HL-60 (cell line): ENCODE data around the gene PDK2.

Experiments used
- DNase-seq, 2 experiments: peaks; one replicate each; pipeline ENCODE4 v3.0.0-alpha.2; 2010 to 2020; ENCODE audit warnings: low read depth in 1 of 2, low spot score in 1 of 2
- H3K27ac ChIP-seq: fragments of 250-450 bp; sonication (Bioruptor Pico); replicated peaks from 2 replicates; pipeline ENCODE4 v1.5.1; 2020; ENCODE audit warnings: mild to moderate bottlenecking, moderate library complexity
- H3K27me3 ChIP-seq: fragments of 250-450 bp; sonication (Bioruptor Pico); 2 replicates; pipeline ENCODE4 v1.5.1; 2021; ENCODE audit warnings: mild to moderate bottlenecking, moderate library complexity; ENCODE audit not compliant: insufficient read depth, poor library complexity, severe bottlenecking
- H3K4me3 ChIP-seq: replicated peaks from 2 replicates; pipeline ENCODE4 v1.5.1; 2011; ENCODE audit warnings: mild to moderate bottlenecking, control low read depth, low read length; ENCODE audit not compliant: insufficient read depth
- GABPA ChIP-seq: IDR thresholded peaks from 2 replicates; pipeline ENCODE4 v1.6.1; 2012; ENCODE audit warnings: low read depth
- POLR2AphosphoS5 ChIP-seq: IDR thresholded peaks from 2 replicates; pipeline ENCODE4 v1.6.1; 2012; ENCODE audit warnings: low read depth
- SPI1 ChIP-seq: IDR thresholded peaks from 2 replicates; pipeline ENCODE4 v1.6.1; 2012; ENCODE audit warnings: low read depth, mild to moderate bottlenecking, borderline replicate concordance
- TF ChIP-seq, protein P1 (sequence below): IDR thresholded peaks from one replicate; pipeline ENCODE4 v1.5.1; 2011; ENCODE audit warnings: low read length, control low read depth, inconsistent platforms; ENCODE audit not compliant: insufficient read depth
- TF ChIP-seq, protein P2 (sequence below): IDR thresholded peaks from 2 replicates; pipeline ENCODE4 v1.6.1; 2012; ENCODE audit warnings: low read depth; ENCODE audit not compliant: insufficient replicate concordance

The PDK2 gene

DNA sequence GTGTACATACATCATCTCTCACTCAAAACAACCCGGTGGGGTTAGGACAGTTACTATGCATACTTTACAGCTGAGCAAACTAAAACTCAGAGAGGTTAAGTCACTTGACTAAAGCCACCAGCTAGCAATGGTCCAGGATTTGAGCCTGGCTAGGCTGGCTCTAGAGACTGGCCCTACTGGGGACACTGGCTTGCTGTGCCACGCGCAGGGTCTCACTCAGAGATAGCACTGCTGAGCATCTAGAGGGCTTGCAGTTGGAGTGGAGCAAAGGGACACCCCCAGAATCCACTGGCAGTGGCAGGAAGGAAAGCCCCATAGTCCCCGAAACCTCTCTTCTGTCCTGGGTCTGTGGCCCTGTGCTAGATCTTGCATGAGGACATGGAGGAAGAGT, 23.7 kb downstream of the PDK2 start:
- no peak for DNase-seq
- H3K27ac ChIP-seq = no peak overlapping the region
- H3K4me3 ChIP-seq = no peak overlapping the region
- peaks cover 57% of the 10 kb centered on the region for H3K27me3 ChIP-seq
- TF ChIP-seq, protein P1, sequence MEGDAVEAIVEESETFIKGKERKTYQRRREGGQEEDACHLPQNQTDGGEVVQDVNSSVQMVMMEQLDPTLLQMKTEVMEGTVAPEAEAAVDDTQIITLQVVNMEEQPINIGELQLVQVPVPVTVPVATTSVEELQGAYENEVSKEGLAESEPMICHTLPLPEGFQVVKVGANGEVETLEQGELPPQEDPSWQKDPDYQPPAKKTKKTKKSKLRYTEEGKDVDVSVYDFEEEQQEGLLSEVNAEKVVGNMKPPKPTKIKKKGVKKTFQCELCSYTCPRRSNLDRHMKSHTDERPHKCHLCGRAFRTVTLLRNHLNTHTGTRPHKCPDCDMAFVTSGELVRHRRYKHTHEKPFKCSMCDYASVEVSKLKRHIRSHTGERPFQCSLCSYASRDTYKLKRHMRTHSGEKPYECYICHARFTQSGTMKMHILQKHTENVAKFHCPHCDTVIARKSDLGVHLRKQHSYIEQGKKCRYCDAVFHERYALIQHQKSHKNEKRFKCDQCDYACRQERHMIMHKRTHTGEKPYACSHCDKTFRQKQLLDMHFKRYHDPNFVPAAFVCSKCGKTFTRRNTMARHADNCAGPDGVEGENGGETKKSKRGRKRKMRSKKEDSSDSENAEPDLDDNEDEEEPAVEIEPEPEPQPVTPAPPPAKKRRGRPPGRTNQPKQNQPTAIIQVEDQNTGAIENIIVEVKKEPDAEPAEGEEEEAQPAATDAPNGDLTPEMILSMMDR = no peak
- TF ChIP-seq SPI1 = no peak
- TF ChIP-seq, protein P2, sequence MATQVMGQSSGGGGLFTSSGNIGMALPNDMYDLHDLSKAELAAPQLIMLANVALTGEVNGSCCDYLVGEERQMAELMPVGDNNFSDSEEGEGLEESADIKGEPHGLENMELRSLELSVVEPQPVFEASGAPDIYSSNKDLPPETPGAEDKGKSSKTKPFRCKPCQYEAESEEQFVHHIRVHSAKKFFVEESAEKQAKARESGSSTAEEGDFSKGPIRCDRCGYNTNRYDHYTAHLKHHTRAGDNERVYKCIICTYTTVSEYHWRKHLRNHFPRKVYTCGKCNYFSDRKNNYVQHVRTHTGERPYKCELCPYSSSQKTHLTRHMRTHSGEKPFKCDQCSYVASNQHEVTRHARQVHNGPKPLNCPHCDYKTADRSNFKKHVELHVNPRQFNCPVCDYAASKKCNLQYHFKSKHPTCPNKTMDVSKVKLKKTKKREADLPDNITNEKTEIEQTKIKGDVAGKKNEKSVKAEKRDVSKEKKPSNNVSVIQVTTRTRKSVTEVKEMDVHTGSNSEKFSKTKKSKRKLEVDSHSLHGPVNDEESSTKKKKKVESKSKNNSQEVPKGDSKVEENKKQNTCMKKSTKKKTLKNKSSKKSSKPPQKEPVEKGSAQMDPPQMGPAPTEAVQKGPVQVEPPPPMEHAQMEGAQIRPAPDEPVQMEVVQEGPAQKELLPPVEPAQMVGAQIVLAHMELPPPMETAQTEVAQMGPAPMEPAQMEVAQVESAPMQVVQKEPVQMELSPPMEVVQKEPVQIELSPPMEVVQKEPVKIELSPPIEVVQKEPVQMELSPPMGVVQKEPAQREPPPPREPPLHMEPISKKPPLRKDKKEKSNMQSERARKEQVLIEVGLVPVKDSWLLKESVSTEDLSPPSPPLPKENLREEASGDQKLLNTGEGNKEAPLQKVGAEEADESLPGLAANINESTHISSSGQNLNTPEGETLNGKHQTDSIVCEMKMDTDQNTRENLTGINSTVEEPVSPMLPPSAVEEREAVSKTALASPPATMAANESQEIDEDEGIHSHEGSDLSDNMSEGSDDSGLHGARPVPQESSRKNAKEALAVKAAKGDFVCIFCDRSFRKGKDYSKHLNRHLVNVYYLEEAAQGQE = no peak
- no peak for TF ChIP-seq GABPA
- TF ChIP-seq POLR2AphosphoS5 = no peak

DNA sequence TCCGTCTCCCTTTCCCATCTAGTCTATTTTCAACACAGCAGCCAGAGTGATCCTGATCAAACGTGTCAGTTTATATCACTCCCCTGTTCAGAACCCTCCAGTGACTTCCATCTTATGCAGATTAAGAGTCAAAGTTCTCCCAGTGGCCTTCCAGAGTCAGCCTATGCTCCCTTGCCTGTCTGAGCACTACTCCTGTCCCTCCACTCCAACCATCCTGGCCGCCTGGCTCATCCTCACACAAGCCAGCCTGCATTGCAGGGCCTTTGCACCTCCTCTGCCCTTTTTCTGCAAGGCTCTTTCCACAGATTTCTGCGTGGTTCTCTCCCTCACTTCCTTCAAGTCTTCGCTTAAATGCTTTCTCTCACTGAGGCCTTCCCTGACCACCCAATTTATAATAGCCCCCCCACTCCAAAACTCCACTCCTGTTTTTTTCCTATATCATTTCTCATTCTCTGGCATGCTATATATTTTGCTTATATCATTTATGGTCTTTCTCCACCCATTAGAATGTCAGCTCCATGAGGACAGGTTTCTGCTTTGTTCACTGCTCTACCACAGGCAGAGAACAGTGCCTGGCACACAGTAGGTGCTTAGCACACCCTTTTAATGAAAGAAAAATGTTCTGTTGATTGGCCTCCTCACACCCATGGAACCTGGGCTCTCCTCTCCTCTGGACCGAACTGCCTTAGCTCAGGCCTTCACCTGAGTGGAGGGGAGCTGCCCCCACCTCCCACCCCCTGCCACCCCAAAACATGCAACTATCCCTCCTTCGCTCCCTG, 25.5 kb downstream of the PDK2 start:
- TF ChIP-seq SPI1 (no peak), GABPA (no peak), POLR2AphosphoS5 (no peak)
- TF ChIP-seq, protein P2 = no peak
- TF ChIP-seq, protein P1 = no peak
- Histone ChIP-seq H3K4me3 (no peak overlapping the region), H3K27ac (no peak overlapping the region), H3K27me3 (peaks cover 53% of the 10 kb centered on the region)
- DNase-seq = no peak

DNA sequence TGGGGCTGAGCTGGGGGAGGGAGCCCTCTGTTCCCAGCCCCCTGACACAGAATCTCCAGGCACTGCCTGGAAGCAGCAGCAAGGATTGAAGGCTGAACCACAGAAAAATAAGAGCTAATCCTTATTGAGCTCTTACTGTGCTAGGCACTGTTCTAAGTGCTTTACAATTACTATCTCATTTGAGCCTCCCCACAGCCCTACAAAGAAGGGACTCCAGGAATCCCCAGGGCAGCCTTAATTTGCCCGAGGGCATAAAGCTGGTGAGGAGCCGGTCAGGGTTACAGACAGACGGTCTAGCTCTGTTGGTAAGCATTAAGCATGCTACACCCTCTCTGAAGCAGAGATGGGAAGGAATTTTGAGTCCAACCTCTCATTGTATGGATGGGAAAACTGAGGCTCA, 27.8 kb downstream of the PDK2 start:
- TF ChIP-seq SPI1 (no peak), POLR2AphosphoS5 (no peak), GABPA (no peak)
- TF ChIP-seq, protein P2 = no peak
- TF ChIP-seq, protein P1 = no peak
- H3K27ac ChIP-seq = no peak overlapping the region
- H3K27me3 ChIP-seq = peaks cover 44% of the 10 kb centered on the region
- H3K4me3 ChIP-seq = no peak overlapping the region
- DNase-seq = no peak
